ENCODE data around the gene SECISBP2.

- TF ChIP-seq, protein P1, sequence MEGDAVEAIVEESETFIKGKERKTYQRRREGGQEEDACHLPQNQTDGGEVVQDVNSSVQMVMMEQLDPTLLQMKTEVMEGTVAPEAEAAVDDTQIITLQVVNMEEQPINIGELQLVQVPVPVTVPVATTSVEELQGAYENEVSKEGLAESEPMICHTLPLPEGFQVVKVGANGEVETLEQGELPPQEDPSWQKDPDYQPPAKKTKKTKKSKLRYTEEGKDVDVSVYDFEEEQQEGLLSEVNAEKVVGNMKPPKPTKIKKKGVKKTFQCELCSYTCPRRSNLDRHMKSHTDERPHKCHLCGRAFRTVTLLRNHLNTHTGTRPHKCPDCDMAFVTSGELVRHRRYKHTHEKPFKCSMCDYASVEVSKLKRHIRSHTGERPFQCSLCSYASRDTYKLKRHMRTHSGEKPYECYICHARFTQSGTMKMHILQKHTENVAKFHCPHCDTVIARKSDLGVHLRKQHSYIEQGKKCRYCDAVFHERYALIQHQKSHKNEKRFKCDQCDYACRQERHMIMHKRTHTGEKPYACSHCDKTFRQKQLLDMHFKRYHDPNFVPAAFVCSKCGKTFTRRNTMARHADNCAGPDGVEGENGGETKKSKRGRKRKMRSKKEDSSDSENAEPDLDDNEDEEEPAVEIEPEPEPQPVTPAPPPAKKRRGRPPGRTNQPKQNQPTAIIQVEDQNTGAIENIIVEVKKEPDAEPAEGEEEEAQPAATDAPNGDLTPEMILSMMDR (IDR thresholded peaks at IDR 0.05; ENCODE audit: low read depth, low read length, missing input control), result no peak
- TF ChIP-seq TAF1 (conservative IDR thresholded peaks at IDR 0.05) (no peak), RAD21 (IDR thresholded peaks at IDR 0.05) (no peak), YY1 (IDR thresholded peaks at IDR 0.05) (no peak), MAX (IDR thresholded peaks at IDR 0.05) (no peak), GABPA (IDR thresholded peaks at IDR 0.05 in 1 of 2, conservative IDR thresholded peaks at IDR 0.05 in 1 of 2) (no peak), SP1 (IDR thresholded peaks at IDR 0.05) (no peak), RXRA (IDR thresholded peaks at IDR 0.05) (no peak), JUND (IDR thresholded peaks at IDR 0.05) (no peak), FOXA1 (IDR thresholded peaks at IDR 0.05) (no peak), FOXA2 (IDR thresholded peaks at IDR 0.05) (no peak)
- TF ChIP-seq, protein P2, sequence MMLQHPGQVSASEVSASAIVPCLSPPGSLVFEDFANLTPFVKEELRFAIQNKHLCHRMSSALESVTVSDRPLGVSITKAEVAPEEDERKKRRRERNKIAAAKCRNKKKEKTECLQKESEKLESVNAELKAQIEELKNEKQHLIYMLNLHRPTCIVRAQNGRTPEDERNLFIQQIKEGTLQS (IDR thresholded peaks at IDR 0.05), result no peak
- TF ChIP-seq, protein P3, sequence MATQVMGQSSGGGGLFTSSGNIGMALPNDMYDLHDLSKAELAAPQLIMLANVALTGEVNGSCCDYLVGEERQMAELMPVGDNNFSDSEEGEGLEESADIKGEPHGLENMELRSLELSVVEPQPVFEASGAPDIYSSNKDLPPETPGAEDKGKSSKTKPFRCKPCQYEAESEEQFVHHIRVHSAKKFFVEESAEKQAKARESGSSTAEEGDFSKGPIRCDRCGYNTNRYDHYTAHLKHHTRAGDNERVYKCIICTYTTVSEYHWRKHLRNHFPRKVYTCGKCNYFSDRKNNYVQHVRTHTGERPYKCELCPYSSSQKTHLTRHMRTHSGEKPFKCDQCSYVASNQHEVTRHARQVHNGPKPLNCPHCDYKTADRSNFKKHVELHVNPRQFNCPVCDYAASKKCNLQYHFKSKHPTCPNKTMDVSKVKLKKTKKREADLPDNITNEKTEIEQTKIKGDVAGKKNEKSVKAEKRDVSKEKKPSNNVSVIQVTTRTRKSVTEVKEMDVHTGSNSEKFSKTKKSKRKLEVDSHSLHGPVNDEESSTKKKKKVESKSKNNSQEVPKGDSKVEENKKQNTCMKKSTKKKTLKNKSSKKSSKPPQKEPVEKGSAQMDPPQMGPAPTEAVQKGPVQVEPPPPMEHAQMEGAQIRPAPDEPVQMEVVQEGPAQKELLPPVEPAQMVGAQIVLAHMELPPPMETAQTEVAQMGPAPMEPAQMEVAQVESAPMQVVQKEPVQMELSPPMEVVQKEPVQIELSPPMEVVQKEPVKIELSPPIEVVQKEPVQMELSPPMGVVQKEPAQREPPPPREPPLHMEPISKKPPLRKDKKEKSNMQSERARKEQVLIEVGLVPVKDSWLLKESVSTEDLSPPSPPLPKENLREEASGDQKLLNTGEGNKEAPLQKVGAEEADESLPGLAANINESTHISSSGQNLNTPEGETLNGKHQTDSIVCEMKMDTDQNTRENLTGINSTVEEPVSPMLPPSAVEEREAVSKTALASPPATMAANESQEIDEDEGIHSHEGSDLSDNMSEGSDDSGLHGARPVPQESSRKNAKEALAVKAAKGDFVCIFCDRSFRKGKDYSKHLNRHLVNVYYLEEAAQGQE (IDR thresholded peaks at IDR 0.05), result no peak
- TF ChIP-seq, protein P4, sequence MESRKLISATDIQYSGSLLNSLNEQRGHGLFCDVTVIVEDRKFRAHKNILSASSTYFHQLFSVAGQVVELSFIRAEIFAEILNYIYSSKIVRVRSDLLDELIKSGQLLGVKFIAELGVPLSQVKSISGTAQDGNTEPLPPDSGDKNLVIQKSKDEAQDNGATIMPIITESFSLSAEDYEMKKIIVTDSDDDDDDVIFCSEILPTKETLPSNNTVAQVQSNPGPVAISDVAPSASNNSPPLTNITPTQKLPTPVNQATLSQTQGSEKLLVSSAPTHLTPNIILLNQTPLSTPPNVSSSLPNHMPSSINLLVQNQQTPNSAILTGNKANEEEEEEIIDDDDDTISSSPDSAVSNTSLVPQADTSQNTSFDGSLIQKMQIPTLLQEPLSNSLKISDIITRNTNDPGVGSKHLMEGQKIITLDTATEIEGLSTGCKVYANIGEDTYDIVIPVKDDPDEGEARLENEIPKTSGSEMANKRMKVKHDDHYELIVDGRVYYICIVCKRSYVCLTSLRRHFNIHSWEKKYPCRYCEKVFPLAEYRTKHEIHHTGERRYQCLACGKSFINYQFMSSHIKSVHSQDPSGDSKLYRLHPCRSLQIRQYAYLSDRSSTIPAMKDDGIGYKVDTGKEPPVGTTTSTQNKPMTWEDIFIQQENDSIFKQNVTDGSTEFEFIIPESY (IDR thresholded peaks at IDR 0.05), result no peak
Measured at GRCh38 chr9:89394412-89394811, 76.1 kb downstream of the SECISBP2 start.

Measured in liver (tissue), 3 donors.